Stimulated activated naive CD4-positive, alpha-beta T cell (primary cell): ENCODE results near the gene EXTL2.
"Not testable (repeated sequence)": the region's sequence is repeated elsewhere in the genome, so short reads cannot be mapped to it uniquely, and the experiment has no call there.

ENCODE experiments used
- DNase-seq, 6 experiments: peaks; one replicate each; lab custom pipeline; 2025; lab: John Stamatoyannopoulos, UW

EXTL2 gene

GRCh38 chr1:100902365-100902764 lies 7.7 kb upstream of the EXTL2 start:
- DNase-seq: no peak

- peak; percentile 57 to 74 (median 68) for DNase-seq
These were observed 1.9 kb upstream of the EXTL2 start for GRCh38 chr1:100896481-100896982.

- peak; percentile 91 to 97 (median 95) for DNase-seq
These were observed 1.2 kb upstream of the EXTL2 start, which contains the start of gene SLC30A7 for GRCh38 chr1:100895540-100896480. TSS of gene SLC30A7 (plus strand) at chr1:100896090. CDS start at chr1:100896263, 173 bp downstream.

GRCh38 chr1:100893718-100894117 lies 924 bp downstream of the EXTL2 start:
- no peak for DNase-seq

GRCh38 chr1:100892554-100892953 lies 2.1 kb downstream of the EXTL2 start:
- no peak for DNase-seq

- no peak for DNase-seq
These were observed 3.3 kb downstream of the EXTL2 start for GRCh38 chr1:100891380-100891779.

GRCh38 chr1:100889869-100890482 lies 4.7 kb downstream of the EXTL2 start:
- DNase-seq: not testable (repeated sequence)

- not testable (repeated sequence) for DNase-seq
These were observed 5.6 kb downstream of the EXTL2 start for GRCh38 chr1:100889007-100889406.

- no peak for DNase-seq
These were observed 10.7 kb downstream of the EXTL2 start for GRCh38 chr1:100883963-100884362.

- DNase-seq: no peak
These were observed 11.9 kb downstream of the EXTL2 start for GRCh38 chr1:100882698-100883097.

GRCh38 chr1:100881687-100882086 lies 13.0 kb downstream of the EXTL2 start:
- DNase-seq: no peak

- DNase-seq: no peak
These were observed 15.2 kb downstream of the EXTL2 start for GRCh38 chr1:100879422-100879821.

GRCh38 chr1:100876291-100876690 lies 18.4 kb downstream of the EXTL2 start:
- no peak for DNase-seq

- no peak for DNase-seq
These were observed 19.4 kb downstream of the EXTL2 start for GRCh38 chr1:100875228-100875627.

GRCh38 chr1:100874433-100874832 lies 20.2 kb downstream of the EXTL2 start:
- no peak for DNase-seq

- DNase-seq: no peak
These were observed 24.6 kb downstream of the EXTL2 start for GRCh38 chr1:100869996-100870395.

GRCh38 chr1:100868364-100868995 lies 26.2 kb downstream of the EXTL2 start:
- peak in 3 of 6 experiments; percentile 16 to 52 (median 43) for DNase-seq

GRCh38 chr1:100866901-100867206 lies 27.8 kb downstream of the EXTL2 start:
- no peak for DNase-seq

GRCh38 chr1:100866041-100866900 lies 28.4 kb downstream of the EXTL2 start:
- DNase-seq: peak in 2 of 6 experiments; percentile 10 to 20

GRCh38 chr1:100862591-100862990 lies 32.1 kb downstream of the EXTL2 start:
- DNase-seq: no peak

GRCh38 chr1:100861379-100861778 lies 33.3 kb downstream of the EXTL2 start:
- DNase-seq: no peak
